Measurements from ENCODE around the gene ADGRD1.

The ADGRD1 gene

GRCh38 chr12:130919086-130919485 lies 34.6 kb upstream of the ADGRD1 start:
- TF ChIP-seq EZH2 (IDR thresholded peaks at IDR 0.05), result no peak
- TF ChIP-seq POLR2AphosphoS5 (IDR thresholded peaks at IDR 0.05; ENCODE audit: borderline replicate concordance, low read depth, low read length), result no peak
- no peak for TF ChIP-seq FOXP2 (optimal IDR thresholded peaks at IDR 0.05; ENCODE audit: control extremely low read depth, extremely low read length, insufficient read depth)
- Histone ChIP-seq H3K9me3 (ENCODE audit: low read depth, low read length) (no peaks in the 10 kb centered on the region), H3K9ac (ENCODE audit: insufficient read length) (no peak overlapping the region), H3K4me3 (no peak overlapping the region), H3K36me3 (ENCODE audit: insufficient read depth, low read length) (no peaks in the 10 kb centered on the region), H3K27ac (no peak overlapping the region)
- DNase-seq (ENCODE audit: low read depth, low spot score), result no peak

- H3K27ac ChIP-seq, result no peak overlapping the region
- TF ChIP-seq EZH2 (IDR thresholded peaks at IDR 0.05), result no peak
- no peak for TF ChIP-seq POLR2AphosphoS5 (IDR thresholded peaks at IDR 0.05; ENCODE audit: borderline replicate concordance, low read depth, low read length)
- no peak for TF ChIP-seq FOXP2 (optimal IDR thresholded peaks at IDR 0.05; ENCODE audit: control extremely low read depth, extremely low read length, insufficient read depth)
- H3K36me3 ChIP-seq (ENCODE audit: insufficient read depth, low read length), result no peaks in the 10 kb centered on the region
- no peaks in the 10 kb centered on the region for H3K9me3 ChIP-seq (ENCODE audit: low read depth, low read length)
- H3K4me3 ChIP-seq, result no peak overlapping the region
- no peak for DNase-seq (ENCODE audit: low read depth, low spot score)
- no peak overlapping the region for H3K9ac ChIP-seq (ENCODE audit: insufficient read length)
These were observed 33.5 kb upstream of the ADGRD1 start for GRCh38 chr12:130920119-130920703.

GRCh38 chr12:130920723-130921381 lies 32.9 kb upstream of the ADGRD1 start:
- DNase-seq (ENCODE audit: low read depth, low spot score), result no peak
- Histone ChIP-seq H3K4me3 (no peak overlapping the region), H3K36me3 (ENCODE audit: insufficient read depth, low read length) (no peaks in the 10 kb centered on the region), H3K9ac (ENCODE audit: insufficient read length) (no peak overlapping the region), H3K27ac (no peak overlapping the region), H3K9me3 (ENCODE audit: low read depth, low read length) (no peaks in the 10 kb centered on the region)
- TF ChIP-seq POLR2AphosphoS5 (IDR thresholded peaks at IDR 0.05; ENCODE audit: borderline replicate concordance, low read depth, low read length), result no peak

- Histone ChIP-seq H3K4me3 (no peak overlapping the region), H3K27ac (no peak overlapping the region), H3K9ac (ENCODE audit: insufficient read length) (no peak overlapping the region), H3K36me3 (ENCODE audit: insufficient read depth, low read length) (no peaks in the 10 kb centered on the region), H3K9me3 (ENCODE audit: low read depth, low read length) (no peaks in the 10 kb centered on the region)
- no peak for TF ChIP-seq FOXP2 (optimal IDR thresholded peaks at IDR 0.05; ENCODE audit: control extremely low read depth, extremely low read length, insufficient read depth)
- no peak for TF ChIP-seq EZH2 (IDR thresholded peaks at IDR 0.05)
- no peak for DNase-seq (ENCODE audit: low read depth, low spot score)
These were observed 31.2 kb upstream of the ADGRD1 start for GRCh38 chr12:130922511-130922953.

- no peak for TF ChIP-seq EZH2 (IDR thresholded peaks at IDR 0.05)
- no peak for TF ChIP-seq FOXP2 (optimal IDR thresholded peaks at IDR 0.05; ENCODE audit: control extremely low read depth, extremely low read length, insufficient read depth)
- TF ChIP-seq POLR2AphosphoS5 (IDR thresholded peaks at IDR 0.05; ENCODE audit: borderline replicate concordance, low read depth, low read length), result no peak
These were observed 28.6 kb upstream of the ADGRD1 start for GRCh38 chr12:130924966-130925665.

GRCh38 chr12:130925666-130926015 lies 28.1 kb upstream of the ADGRD1 start:
- TF ChIP-seq EZH2 (IDR thresholded peaks at IDR 0.05) (no peak), FOXP2 (optimal IDR thresholded peaks at IDR 0.05; ENCODE audit: control extremely low read depth, extremely low read length, insufficient read depth) (no peak), POLR2AphosphoS5 (IDR thresholded peaks at IDR 0.05; ENCODE audit: borderline replicate concordance, low read depth, low read length) (no peak)
- Histone ChIP-seq H3K9ac (ENCODE audit: insufficient read length) (no peak overlapping the region), H3K4me3 (no peak overlapping the region), H3K36me3 (ENCODE audit: insufficient read depth, low read length) (no peaks in the 10 kb centered on the region), H3K9me3 (ENCODE audit: low read depth, low read length) (no peaks in the 10 kb centered on the region), H3K27ac (no peak overlapping the region)
- no peak for DNase-seq (ENCODE audit: low read depth, low spot score)

More at GRCh38 chr12:130924966-130925665, 28.6 kb upstream of the ADGRD1 start:
- no peak overlapping the region for H3K4me3 ChIP-seq
- DNase-seq (ENCODE audit: low read depth, low spot score), result no peak
- H3K9me3 ChIP-seq (ENCODE audit: low read depth, low read length), result no peaks in the 10 kb centered on the region
- no peaks in the 10 kb centered on the region for H3K36me3 ChIP-seq (ENCODE audit: insufficient read depth, low read length)
- no peak overlapping the region for H3K27ac ChIP-seq
- no peak overlapping the region for H3K9ac ChIP-seq (ENCODE audit: insufficient read length)

- H3K9ac ChIP-seq (ENCODE audit: insufficient read length), result no peak overlapping the region
- H3K27ac ChIP-seq, result no peak overlapping the region
- no peak for TF ChIP-seq EZH2 (IDR thresholded peaks at IDR 0.05)
- no peak for TF ChIP-seq POLR2AphosphoS5 (IDR thresholded peaks at IDR 0.05; ENCODE audit: borderline replicate concordance, low read depth, low read length)
- no peak for TF ChIP-seq FOXP2 (optimal IDR thresholded peaks at IDR 0.05; ENCODE audit: control extremely low read depth, extremely low read length, insufficient read depth)
- no peak overlapping the region for H3K4me3 ChIP-seq
- H3K9me3 ChIP-seq (ENCODE audit: low read depth, low read length), result no peaks in the 10 kb centered on the region
- no peak for DNase-seq (ENCODE audit: low read depth, low spot score)
- H3K36me3 ChIP-seq (ENCODE audit: insufficient read depth, low read length), result no peaks in the 10 kb centered on the region
These were observed 24.3 kb upstream of the ADGRD1 start for GRCh38 chr12:130929363-130929762.

GRCh38 chr12:130932061-130932930 lies 21.4 kb upstream of the ADGRD1 start:
- no peak overlapping the region for H3K9ac ChIP-seq (ENCODE audit: insufficient read length)
- no peaks in the 10 kb centered on the region for H3K36me3 ChIP-seq (ENCODE audit: insufficient read depth, low read length)
- no peak for DNase-seq (ENCODE audit: low read depth, low spot score)
- TF ChIP-seq POLR2AphosphoS5 (IDR thresholded peaks at IDR 0.05; ENCODE audit: borderline replicate concordance, low read depth, low read length) (no peak), EZH2 (IDR thresholded peaks at IDR 0.05) (no peak), FOXP2 (optimal IDR thresholded peaks at IDR 0.05; ENCODE audit: control extremely low read depth, extremely low read length, insufficient read depth) (no peak)
- H3K4me3 ChIP-seq, result no peak overlapping the region
- no peak overlapping the region for H3K27ac ChIP-seq
- H3K9me3 ChIP-seq (ENCODE audit: low read depth, low read length), result no peaks in the 10 kb centered on the region

Data from SK-N-MC (cell line).